HG03108 (cell line): Measurements from ENCODE around the gene PTPN21.

Experiments used
- ATAC-seq: cut with Tn5 transposase; IDR thresholded peaks from one replicate; pipeline ENCODE4 v1.9.1; 2021; ENCODE audit warnings: moderate library complexity; ENCODE audit not compliant: unreplicated experiment

PTPN21 gene

DNA sequence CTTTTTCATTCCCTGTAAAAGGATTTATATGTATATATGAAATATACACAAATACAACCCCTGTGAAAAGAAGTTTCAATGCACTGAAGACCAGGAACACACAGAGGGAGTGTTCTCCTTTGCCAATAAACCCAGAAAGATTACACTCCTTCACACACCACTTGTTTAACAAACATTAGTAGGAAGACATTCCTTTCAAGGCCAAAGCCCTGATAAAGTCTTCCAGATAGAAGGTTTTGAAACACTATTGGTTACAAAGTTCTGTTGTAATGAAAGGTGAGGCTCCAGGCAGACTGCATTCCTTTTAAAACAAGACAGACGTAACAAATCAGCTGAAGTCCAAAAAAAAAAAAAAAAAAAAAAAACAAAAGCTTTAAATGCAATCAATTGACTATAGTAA lies 81.0 kb downstream of the PTPN21 start:
- no peak for ATAC-seq

DNA sequence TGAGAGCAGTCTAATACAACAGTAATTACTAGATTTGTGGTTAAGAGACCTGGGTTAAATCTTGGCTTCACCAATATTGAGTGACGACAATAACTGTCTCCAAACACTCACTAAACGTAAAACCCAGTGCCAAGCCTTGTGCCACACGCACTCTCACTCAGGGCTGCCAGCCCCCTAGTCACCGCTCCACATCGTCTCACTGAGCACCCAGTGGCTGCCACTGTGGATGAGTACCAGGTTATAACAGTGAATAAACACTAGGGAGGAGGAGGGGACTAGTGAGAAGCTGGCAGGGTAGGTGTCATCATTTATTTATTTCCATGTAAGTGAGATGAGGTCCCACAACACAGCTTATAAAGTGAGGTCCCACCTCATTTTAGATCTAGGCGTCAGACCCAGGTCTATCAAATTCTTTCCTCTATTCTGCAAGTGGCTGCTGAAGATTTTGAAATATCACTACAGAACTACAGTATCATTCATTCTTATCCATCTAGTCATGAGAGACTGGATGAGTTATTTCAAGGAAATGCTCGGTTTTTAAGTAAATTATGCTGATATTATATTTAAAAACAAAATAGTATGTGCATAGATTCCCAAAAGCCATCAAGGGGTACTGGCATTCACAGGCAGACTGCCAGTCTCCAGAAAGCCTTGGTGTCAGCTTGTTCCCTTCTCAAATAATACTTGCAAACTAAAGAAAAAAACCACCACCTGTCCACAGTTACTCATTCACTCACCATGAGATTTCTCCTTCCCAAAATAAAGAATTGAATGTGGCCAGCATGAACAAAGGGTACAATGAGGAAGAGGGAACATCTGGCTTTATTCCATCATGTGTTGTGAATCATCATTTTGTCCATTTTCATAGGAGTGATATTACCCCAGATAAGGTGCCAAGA lies 84.0 kb downstream of the PTPN21 start:
- no peak for ATAC-seq

DNA sequence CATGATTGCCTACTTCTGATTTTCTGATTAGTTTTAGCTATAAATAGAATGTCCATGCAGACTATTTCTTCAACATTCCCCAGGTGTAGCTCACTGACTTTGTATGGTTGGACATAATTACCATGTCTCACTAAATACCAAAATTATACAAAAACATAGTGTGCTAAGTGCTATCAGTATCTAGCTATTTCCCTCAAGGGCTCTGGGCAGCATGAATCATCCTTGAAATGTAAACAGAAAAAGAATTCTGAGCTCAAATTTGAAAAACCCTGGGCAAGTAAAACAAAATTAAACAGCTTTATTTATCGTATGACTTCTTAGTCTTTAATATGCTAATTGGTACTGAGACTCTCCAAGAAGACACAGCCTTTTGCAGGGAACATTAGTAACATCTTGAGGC lies 86.4 kb downstream of the PTPN21 start:
- no peak for ATAC-seq

DNA sequence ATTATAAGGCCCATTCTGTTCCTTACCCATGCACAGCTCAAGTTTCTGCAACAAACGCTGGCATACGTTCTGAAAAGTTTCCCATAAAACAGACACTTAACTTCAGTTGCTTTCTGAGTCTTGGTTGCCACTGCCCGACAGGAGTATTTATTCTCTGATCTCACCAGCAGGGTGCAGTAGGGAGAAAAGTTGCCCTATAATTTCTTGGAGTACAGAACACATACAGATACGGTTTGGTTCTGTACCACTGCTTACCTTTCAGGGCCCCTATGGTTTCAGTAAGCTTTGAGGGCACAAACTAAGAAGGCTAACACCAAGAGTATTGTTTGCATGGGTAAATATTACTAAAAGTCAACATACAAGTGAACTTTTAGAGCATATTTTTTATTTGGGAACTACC lies 91.5 kb downstream of the PTPN21 start:
- ATAC-seq, result no peak

DNA sequence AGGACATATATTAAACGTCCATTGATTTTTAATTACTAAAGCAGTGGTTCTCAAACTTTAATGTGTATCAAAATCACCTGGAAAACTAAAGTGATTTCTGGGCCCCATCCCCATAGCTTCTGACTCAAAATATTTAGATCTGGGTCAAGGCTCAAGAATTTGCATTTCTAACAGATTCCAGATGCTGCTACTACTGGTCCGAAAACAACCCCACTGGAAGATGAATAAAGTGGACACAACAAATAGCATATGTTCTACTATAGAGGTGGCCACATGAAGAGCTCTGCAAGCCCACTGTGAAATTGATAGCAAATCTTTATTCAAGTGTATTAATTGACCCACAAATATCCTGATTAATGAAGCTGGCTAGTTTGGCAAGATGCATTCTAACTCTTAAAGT lies 99.9 kb downstream of the PTPN21 start:
- ATAC-seq, result no peak

DNA sequence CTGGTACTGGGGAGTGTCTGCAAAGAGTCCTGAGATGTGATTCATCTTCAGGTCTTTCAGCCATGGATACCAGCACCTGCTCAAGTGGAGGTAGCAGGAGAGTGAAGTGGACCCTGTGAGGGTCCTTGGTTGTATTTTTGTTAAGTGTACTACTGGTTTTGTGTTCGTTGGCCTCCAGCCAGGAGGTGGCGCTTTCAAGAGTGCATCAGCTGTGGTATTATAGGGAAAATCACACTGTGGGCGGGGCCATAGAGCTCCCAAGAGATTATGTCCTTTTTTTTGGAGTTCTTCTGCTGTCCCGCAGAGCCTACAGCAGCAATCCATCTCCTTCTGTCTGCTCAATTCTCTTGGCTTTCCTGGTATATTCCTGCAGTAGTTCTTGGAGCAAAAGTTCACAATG lies 102.6 kb downstream of the PTPN21 start:
- ATAC-seq, result no peak

DNA sequence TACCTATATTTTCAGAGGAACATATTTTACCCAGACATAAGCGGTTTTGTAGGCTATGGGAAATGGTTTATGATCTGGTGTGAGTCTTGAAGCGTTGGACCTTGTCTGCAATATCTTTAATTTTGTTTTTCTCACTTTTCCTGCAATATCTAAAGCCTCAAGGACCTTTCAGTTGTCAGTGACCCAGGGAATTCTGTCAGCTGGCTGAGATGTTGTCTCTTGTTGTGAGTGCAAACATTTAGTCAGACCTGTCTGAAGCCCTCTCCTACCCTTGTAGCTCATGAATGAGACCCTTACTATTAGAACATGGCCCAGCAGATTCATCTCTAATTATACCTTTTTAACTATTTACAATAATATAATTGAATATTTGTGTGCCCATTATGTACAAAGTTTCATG lies 115.7 kb downstream of the PTPN21 start:
- ATAC-seq, result no peak

DNA sequence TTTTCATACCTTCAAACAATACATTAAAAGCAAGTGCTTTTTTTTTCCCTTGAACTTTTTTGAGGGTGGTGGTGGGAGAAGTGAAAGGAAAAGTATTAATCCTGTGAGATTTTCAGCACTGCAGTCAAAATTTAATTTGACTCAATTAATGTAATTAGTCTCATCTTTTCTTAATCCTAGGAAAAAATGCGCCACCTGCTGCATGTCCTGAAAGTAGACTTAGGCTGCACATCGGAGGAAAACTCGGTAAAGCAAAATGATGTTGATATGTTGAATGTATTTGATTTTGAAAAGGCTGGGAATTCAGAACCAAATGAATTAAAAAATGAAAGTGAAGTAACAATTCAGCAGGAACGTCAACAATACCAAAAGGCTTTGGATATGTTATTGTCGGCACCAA lies 117.1 kb downstream of the PTPN21 start:
- no peak for ATAC-seq

DNA sequence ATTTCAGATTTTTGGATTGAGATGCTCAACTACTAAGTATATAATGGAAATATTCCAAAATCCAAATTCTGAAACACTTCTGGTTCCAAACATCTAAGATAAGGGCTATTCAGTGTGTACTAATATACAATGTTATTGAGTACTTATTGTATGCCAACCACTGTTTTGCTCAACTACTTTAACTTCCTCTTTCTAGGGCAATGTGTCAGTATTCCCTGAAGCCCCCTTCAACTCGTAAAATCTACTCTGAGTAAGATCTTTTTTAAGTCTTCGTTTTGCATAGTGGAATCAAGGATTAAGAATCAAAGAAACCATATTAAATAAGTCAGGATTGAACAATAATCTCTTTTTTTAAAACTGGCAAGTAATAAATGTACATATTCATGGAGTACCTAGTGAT lies 123.8 kb downstream of the PTPN21 start:
- ATAC-seq, result no peak

DNA sequence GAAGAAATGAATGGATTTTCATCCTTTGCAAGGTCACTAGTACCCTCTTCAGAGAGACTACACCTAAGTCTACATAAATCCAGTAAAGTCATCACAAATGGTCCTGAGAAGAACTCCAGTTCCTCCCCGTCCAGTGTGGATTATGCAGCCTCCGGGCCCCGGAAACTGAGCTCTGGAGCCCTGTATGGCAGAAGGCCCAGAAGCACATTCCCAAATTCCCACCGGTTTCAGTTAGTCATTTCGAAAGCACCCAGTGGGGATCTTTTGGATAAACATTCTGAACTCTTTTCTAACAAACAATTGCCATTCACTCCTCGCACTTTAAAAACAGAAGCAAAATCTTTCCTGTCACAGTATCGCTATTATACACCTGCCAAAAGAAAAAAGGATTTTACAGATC lies 128.5 kb downstream of the PTPN21 start:
- no peak for ATAC-seq

DNA sequence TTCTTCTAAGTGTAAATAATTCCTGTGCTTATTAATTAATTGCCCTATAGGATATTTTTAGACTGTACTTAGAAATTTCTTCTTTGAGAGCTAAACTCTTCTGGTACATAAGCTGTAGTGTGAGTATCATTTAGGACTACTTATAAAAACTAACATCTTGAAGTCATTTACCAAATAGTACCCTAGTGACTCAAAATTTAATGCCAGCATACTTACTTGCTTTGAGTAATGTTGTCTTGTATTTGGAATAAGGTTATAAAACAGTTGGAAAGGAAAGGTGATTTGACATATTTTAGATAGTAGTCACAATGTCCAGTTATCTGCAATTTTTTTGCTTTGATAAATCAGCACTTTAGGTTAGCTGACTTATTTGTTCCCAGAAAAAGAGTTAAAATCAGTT lies 130.2 kb downstream of the PTPN21 start:
- no peak for ATAC-seq

DNA sequence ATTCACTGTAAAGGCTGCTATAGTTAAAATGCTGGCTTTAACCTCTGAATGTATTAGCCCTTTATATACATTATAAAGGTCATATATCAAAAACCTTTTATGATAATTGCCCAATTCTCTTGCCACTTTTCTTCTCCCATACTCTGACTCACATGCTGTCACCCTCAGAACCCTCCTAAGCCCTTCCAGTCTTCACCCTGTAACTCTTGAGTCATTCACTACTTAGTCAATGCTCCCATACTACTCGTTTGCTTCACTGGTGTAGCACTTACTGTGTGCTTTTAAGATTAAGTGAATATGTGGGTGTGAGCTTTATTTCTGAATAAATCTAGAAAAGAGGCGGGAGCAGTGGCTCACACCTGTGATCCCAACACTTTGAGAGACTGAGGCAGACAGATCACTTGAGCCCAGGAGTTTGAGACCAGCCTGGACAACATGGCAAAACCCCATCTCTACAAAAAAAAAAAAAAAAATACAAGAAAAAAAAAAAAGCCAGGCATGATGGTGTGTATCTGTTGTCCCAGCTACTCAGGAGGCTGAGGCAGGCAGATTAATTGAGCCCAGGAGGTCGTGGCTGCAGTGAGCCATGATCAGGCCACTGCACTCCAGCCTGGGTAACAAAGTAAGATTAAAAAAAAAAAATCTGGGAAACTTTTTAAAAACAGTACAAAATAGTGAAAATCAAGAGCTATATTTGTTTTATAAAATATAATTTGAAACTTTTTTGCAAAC lies 131.7 kb downstream of the PTPN21 start:
- no peak for ATAC-seq

DNA sequence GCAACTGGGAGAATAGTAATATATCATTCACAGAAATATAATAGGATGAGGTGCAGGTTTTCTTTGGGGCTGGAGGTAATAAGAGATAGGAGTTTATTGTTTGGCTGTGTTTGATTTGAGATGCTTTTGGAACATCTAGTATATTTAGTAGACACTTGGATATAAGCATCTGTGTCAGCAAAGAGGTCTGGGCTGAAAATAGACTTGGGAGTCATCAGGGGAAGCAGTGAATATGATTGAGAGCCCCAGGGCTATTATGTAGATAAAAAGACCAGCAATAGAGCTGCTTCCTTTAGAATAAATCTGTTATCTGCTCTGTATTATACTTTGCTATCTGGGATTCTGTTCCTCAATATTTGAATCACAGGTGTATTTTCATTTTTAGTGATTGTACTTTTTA lies 132.8 kb downstream of the PTPN21 start:
- ATAC-seq, result no peak

DNA sequence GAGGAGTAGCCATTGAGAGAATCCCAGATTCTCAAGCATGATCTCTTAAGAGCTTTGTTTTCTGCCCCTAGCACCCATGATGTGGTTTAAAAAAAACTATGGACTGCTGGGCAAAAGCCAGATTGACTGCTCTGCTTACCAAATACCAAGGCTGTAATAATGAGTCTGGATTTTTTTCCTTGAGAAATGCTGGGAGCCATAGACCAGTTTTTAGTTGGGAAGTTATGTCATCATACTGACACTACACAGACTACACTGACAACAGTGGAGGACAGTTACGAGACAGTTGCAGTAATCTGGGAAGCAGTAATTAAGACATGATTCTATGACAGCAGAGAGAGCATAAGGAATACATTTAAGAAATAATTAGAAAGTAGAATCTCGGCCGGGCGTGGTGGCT lies 133.5 kb downstream of the PTPN21 start:
- no peak for ATAC-seq

DNA sequence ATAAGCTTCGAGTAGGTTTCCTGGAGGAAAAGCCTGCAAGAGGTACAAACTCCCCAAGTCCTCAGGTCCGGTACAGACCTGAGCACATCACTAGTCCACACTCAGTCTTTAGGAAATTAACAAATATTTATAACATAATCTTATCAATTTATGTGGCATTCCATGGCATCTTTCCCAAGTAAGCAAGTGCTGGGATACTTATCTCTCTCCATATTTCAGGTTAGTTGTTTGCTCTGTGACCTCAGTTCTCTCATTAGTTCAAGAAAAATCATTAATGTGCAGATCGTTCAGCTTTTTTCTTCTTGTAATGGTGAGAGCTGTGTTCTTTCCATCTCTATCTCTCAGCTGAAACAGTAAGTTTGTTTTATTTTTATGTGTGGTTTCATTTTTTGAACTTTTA lies 134.6 kb downstream of the PTPN21 start:
- ATAC-seq, result no peak

DNA sequence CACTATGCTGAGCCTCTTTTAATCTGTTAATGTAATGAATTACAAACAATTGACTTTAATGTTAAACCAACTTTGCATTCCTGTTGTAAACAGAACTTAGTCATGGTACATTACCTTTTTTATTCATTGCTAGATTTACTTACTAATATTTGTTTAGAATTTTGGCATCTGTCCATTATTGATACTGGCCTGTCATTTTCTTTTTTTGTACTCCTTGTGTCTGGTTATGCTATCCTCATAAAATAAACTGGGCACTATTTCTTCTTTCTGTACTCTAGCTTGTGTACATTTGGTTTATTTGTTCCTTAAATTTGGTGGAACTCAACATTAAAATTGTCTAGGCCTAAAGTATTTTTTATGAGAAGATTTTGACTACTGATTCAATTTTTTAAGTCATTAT lies 137.2 kb downstream of the PTPN21 start:
- no peak for ATAC-seq
